SW480 (cell line): ENCODE measurements around the gene GALNS.

Experiments used
- DNase-seq: peaks from one replicate; pipeline ENCODE4 v3.0.0-alpha.2; 2016; ENCODE audit warnings: low spot score

The GALNS gene

GRCh38 chr16:88816736-88817535 lies 39.8 kb downstream of the GALNS start:
- DNase-seq: no peak

GRCh38 chr16:88815901-88816589 lies 40.7 kb downstream of the GALNS start:
- DNase-seq: peak; percentile 40

- no peak for DNase-seq
These were observed 41.5 kb downstream of the GALNS start for GRCh38 chr16:88815227-88815626.

GRCh38 chr16:88814144-88814502 lies 42.6 kb downstream of the GALNS start:
- DNase-seq: no peak

- no peak for DNase-seq
These were observed 43.2 kb downstream of the GALNS start for GRCh38 chr16:88813269-88814143.

- no peak for DNase-seq
These were observed 44.1 kb downstream of the GALNS start for GRCh38 chr16:88812513-88813268.

GRCh38 chr16:88811769-88812512 lies 44.8 kb downstream of the GALNS start, which contains the start of gene APRT:
Gene APRT (minus strand): TSS chr16:88811928. CDS start chr16:88811899, 29 bp downstream.
- DNase-seq: peak; percentile 94

- peak; percentile 75 for DNase-seq
These were observed 45.6 kb downstream of the GALNS start for GRCh38 chr16:88810912-88811768.

- DNase-seq: no peak
These were observed 46.4 kb downstream of the GALNS start for GRCh38 chr16:88810166-88810911.

- no peak for DNase-seq
These were observed 47.0 kb downstream of the GALNS start for GRCh38 chr16:88809676-88810165.

- no peak for DNase-seq
These were observed 47.6 kb downstream of the GALNS start for GRCh38 chr16:88809068-88809675.

- DNase-seq: no peak
These were observed 48.9 kb downstream of the GALNS start for GRCh38 chr16:88807626-88808453.

GRCh38 chr16:88807142-88807625 lies 49.6 kb downstream of the GALNS start:
- no peak for DNase-seq

- DNase-seq: no peak
These were observed 50.1 kb downstream of the GALNS start for GRCh38 chr16:88806491-88807111.

- no peak for DNase-seq
These were observed 50.8 kb downstream of the GALNS start for GRCh38 chr16:88805887-88806393.

GRCh38 chr16:88805340-88805715 lies 51.4 kb downstream of the GALNS start:
- DNase-seq: no peak
